ENCODE results near the gene NUDT22.

GRCh38 chr11:64240435-64241240, 14.6 kb downstream of the NUDT22 start, which contains the start of gene FKBP2:
- TF ChIP-seq, protein P1, sequence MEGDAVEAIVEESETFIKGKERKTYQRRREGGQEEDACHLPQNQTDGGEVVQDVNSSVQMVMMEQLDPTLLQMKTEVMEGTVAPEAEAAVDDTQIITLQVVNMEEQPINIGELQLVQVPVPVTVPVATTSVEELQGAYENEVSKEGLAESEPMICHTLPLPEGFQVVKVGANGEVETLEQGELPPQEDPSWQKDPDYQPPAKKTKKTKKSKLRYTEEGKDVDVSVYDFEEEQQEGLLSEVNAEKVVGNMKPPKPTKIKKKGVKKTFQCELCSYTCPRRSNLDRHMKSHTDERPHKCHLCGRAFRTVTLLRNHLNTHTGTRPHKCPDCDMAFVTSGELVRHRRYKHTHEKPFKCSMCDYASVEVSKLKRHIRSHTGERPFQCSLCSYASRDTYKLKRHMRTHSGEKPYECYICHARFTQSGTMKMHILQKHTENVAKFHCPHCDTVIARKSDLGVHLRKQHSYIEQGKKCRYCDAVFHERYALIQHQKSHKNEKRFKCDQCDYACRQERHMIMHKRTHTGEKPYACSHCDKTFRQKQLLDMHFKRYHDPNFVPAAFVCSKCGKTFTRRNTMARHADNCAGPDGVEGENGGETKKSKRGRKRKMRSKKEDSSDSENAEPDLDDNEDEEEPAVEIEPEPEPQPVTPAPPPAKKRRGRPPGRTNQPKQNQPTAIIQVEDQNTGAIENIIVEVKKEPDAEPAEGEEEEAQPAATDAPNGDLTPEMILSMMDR (IDR thresholded peaks at IDR 0.05; ENCODE audit: insufficient read depth, low read length, poor library complexity, severe bottlenecking) = no peak
- TF ChIP-seq EZH2phosphoT487 (conservative IDR thresholded peaks at IDR 0.05; ENCODE audit: low read length) = no peak
